ENCODE data around the gene EYS. TPM values are rescaled to one million over a fixed set of nuclear protein-coding genes. Genes with fewer than 3 reads are reported as not detected.
"Not testable (repeated sequence)": the region's sequence is repeated elsewhere in the genome, so short reads cannot be mapped to it uniquely, and the experiment has no call there.

The EYS gene
- total and polyA plus RNA-seq, 8 donors: 0.24 to 0.85 (median 0.55) TPM

DNA sequence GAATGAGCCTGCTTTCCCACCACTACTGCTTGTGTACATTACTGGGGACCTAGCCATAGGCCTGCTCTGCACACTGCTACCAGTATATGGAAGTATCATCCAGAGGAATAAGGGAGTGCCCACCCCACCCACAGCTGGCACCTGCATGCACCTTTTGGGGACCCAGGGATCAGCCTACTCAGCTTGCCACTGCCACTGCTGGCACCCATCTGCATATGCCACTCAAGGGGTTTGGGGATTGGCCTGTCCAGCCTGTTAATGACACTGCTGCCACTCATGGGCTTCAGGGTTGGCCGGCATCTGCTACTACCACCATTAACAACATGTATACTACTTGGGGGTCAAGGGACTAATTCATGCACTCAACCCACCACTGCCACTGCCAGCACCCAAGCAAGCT, 1239.4 kb downstream of the EYS start:
- Histone ChIP-seq H3K4me1 (no peaks in the 10 kb centered on the region), H3K36me3 (no peaks in the 10 kb centered on the region), H3K4me3 (no peak overlapping the region), H3K27me3 (no peaks in the 10 kb centered on the region), H3K9me3 (peaks cover 0 to 12% of the 10 kb centered on the region in 2 donors), H3K27ac (no peak overlapping the region)
- intact Hi-C loops (cut with DNase I): no loop called here
- DNase-seq (peak in 1 of 4 donors; percentile 28), ATAC-seq (no peak)
- TF ChIP-seq CTCF (IDR thresholded peaks at IDR 0.05): no peak

DNA sequence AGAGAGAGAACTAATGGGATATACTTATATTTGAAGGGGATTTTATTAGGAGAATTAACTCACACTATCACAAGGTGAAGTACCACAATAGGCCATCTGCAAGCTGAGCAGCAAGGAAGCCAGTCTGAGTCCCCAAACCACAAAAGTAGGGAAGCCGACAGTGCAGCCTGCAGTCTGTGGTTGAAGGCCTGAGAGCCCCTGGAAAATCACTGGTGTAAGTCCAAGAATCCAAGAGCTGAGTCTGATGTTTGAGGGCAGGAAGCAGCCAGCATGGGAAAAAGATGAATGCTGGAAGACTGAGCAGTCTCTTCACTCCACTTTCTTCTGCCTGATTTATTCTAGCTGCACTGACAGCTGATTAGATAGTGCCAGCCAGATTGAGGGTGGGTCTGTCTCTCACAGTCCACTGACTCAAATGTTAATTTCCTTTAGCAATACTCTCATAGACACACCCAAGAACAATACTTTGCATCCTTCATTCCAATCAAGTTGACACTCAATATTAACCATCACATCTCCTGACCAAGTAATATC, 1247.5 kb downstream of the EYS start:
- Histone ChIP-seq H3K27me3 (no peaks in the 10 kb centered on the region), H3K4me3 (no peak overlapping the region), H3K36me3 (no peaks in the 10 kb centered on the region), H3K4me1 (no peaks in the 10 kb centered on the region), H3K9me3 (peaks cover 0 to 4% of the 10 kb centered on the region in 2 donors), H3K27ac (no peak overlapping the region)
- no peak for DNase-seq
- intact Hi-C loops (cut with DNase I): no loop called here
- ATAC-seq: no peak
- no peak for TF ChIP-seq CTCF (IDR thresholded peaks at IDR 0.05)

GRCh38 chr6:64448101-64448500, 1258.9 kb downstream of the EYS start:
- H3K4me1 ChIP-seq; intact Hi-C loops (cut with DNase I); H3K9me3 ChIP-seq; ATAC-seq; H3K4me3 ChIP-seq; H3K27me3 ChIP-seq; H3K36me3 ChIP-seq; H3K27ac ChIP-seq; DNase-seq: not testable (repeated sequence)

GRCh38 chr6:64445038-64445437, 1262.0 kb downstream of the EYS start:
- no peak for ATAC-seq
- Histone ChIP-seq H3K4me3 (no peak overlapping the region), H3K27me3 (no peaks in the 10 kb centered on the region), H3K4me1 (no peaks in the 10 kb centered on the region), H3K9me3 (peaks cover 0 to 20% of the 10 kb centered on the region in 2 donors), H3K27ac (no peak overlapping the region), H3K36me3 (no peaks in the 10 kb centered on the region)
- intact Hi-C loops (cut with DNase I): no loop called here
- no peak for TF ChIP-seq CTCF (IDR thresholded peaks at IDR 0.05)
- no peak for DNase-seq

- H3K9me3 ChIP-seq: peaks cover 0 to 19% of the 10 kb centered on the region in 2 donors
- no peaks in the 10 kb centered on the region for H3K4me1 ChIP-seq
- H3K36me3 ChIP-seq: no peaks in the 10 kb centered on the region
- no peaks in the 10 kb centered on the region for H3K27me3 ChIP-seq
- intact Hi-C loops (cut with DNase I): no loop called here
- no peak overlapping the region for H3K4me3 ChIP-seq
- H3K27ac ChIP-seq: no peak overlapping the region
- ATAC-seq: no peak
- no peak for DNase-seq
- TF ChIP-seq CTCF (IDR thresholded peaks at IDR 0.05): no peak
These were observed 1267.8 kb downstream of the EYS start for GRCh38 chr6:64439274-64439673.

- TF ChIP-seq CTCF (IDR thresholded peaks at IDR 0.05): no peak
- DNase-seq: no peak
These were observed 1269.0 kb downstream of the EYS start for GRCh38 chr6:64437996-64438395.

More at GRCh38 chr6:64437996-64438395, 1269.0 kb downstream of the EYS start:
- peak; percentile 47 for ATAC-seq
- Histone ChIP-seq H3K9me3 (peaks cover 0 to 16% of the 10 kb centered on the region in 2 donors), H3K27me3 (no peaks in the 10 kb centered on the region), H3K27ac (no peak overlapping the region), H3K4me1 (no peaks in the 10 kb centered on the region), H3K4me3 (no peak overlapping the region), H3K36me3 (no peaks in the 10 kb centered on the region)
- intact Hi-C loops (cut with DNase I): no loop called here

Measured in left lung (tissue), 10 donors.